CD4-positive, alpha-beta T cell treated with Interleukin-2 at 100 ng/mL for 4 hours (primary cell): ENCODE data around the gene ATP6V1G3.
A peak's percentile ranks its signal among the peaks of the same experiment; 100 is the strongest.
"Not testable (repeated sequence)": the region's sequence is repeated elsewhere in the genome, so short reads cannot be mapped to it uniquely, and the experiment has no call there.

Experiments used
- DNase-seq: peaks from one replicate; pipeline ENCODE4 v3.0.0-alpha.2; 2020; ENCODE audit warnings: low spot score

The ATP6V1G3 gene

GRCh38 chr1:198540580-198540979 is at the start of gene ATP6V1G3:
Gene ATP6V1G3 (minus strand): TSS chr1:198540680. CDS start chr1:198540650, 30 bp downstream.
- DNase-seq = no peak

- DNase-seq = no peak
Measured at GRCh38 chr1:198588845-198589244, 48.4 kb upstream of the ATP6V1G3 start.

GRCh38 chr1:198584163-198584562 is 43.7 kb upstream of the ATP6V1G3 start:
- DNase-seq = no peak

GRCh38 chr1:198583209-198583802 is 42.8 kb upstream of the ATP6V1G3 start:
- DNase-seq = not testable (repeated sequence)

GRCh38 chr1:198577444-198577843 is 37.0 kb upstream of the ATP6V1G3 start:
- no peak for DNase-seq

- no peak for DNase-seq
Measured at GRCh38 chr1:198575798-198576641, 35.5 kb upstream of the ATP6V1G3 start.

- no peak for DNase-seq
Measured at GRCh38 chr1:198575292-198575691, 34.8 kb upstream of the ATP6V1G3 start.

GRCh38 chr1:198574325-198574724 is 33.8 kb upstream of the ATP6V1G3 start:
- DNase-seq = no peak

GRCh38 chr1:198564716-198565115 is 24.2 kb upstream of the ATP6V1G3 start:
- peak; percentile 48 for DNase-seq

GRCh38 chr1:198564157-198564556 is 23.7 kb upstream of the ATP6V1G3 start:
- no peak for DNase-seq

GRCh38 chr1:198563583-198563982 is 23.1 kb upstream of the ATP6V1G3 start:
- DNase-seq = no peak

GRCh38 chr1:198560161-198560560 is 19.7 kb upstream of the ATP6V1G3 start:
- DNase-seq = no peak

- no peak for DNase-seq
Measured at GRCh38 chr1:198559362-198559761, 18.9 kb upstream of the ATP6V1G3 start.

- no peak for DNase-seq
Measured at GRCh38 chr1:198558402-198558801, 17.9 kb upstream of the ATP6V1G3 start.

GRCh38 chr1:198556971-198557370 is 16.5 kb upstream of the ATP6V1G3 start:
- DNase-seq = peak; percentile 85

- no peak for DNase-seq
Measured at GRCh38 chr1:198552668-198553416, 12.4 kb upstream of the ATP6V1G3 start.

- no peak for DNase-seq
Measured at GRCh38 chr1:198550941-198551524, 10.6 kb upstream of the ATP6V1G3 start.

- no peak for DNase-seq
Measured at GRCh38 chr1:198549866-198550265, 9.4 kb upstream of the ATP6V1G3 start.

- DNase-seq = no peak
Measured at GRCh38 chr1:198548890-198549289, 8.4 kb upstream of the ATP6V1G3 start.

- no peak for DNase-seq
Measured at GRCh38 chr1:198545156-198545555, 4.7 kb upstream of the ATP6V1G3 start.

- no peak for DNase-seq
Measured at GRCh38 chr1:198544265-198544664, 3.8 kb upstream of the ATP6V1G3 start.

GRCh38 chr1:198543670-198544260 is 3.3 kb upstream of the ATP6V1G3 start:
- DNase-seq = no peak
